Peyer's patch (tissue), 4 donors: ENCODE results near the gene ACP1.

Source experiments
- POLR2A ChIP-seq, 2 donors: fragments of 450-650 bp; IDR thresholded peaks; one replicate each; pipeline ENCODE4 v1.5.1; 2017; ENCODE audit warnings: antibody characterized with exemption in 2 of 2, mild to moderate bottlenecking in 2 of 2, moderate library complexity in 2 of 2
- TF ChIP-seq, protein P1 (sequence below), 6 experiments: fragments of 450-650 bp in 4 of 6; fragments of 200-600 bp in 2 of 6; sonication (generic) in 1 of 6; IDR thresholded peaks; one replicate each; pipeline ENCODE4 v1.5.1; 2017 to 2019; ENCODE audit warnings: antibody characterized with exemption in 6 of 6, mild to moderate bottlenecking in 3 of 6, moderate library complexity in 1 of 6

- no peak for TF ChIP-seq POLR2A (IDR thresholded peaks at IDR 0.05)
- TF ChIP-seq, protein P1, sequence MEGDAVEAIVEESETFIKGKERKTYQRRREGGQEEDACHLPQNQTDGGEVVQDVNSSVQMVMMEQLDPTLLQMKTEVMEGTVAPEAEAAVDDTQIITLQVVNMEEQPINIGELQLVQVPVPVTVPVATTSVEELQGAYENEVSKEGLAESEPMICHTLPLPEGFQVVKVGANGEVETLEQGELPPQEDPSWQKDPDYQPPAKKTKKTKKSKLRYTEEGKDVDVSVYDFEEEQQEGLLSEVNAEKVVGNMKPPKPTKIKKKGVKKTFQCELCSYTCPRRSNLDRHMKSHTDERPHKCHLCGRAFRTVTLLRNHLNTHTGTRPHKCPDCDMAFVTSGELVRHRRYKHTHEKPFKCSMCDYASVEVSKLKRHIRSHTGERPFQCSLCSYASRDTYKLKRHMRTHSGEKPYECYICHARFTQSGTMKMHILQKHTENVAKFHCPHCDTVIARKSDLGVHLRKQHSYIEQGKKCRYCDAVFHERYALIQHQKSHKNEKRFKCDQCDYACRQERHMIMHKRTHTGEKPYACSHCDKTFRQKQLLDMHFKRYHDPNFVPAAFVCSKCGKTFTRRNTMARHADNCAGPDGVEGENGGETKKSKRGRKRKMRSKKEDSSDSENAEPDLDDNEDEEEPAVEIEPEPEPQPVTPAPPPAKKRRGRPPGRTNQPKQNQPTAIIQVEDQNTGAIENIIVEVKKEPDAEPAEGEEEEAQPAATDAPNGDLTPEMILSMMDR (IDR thresholded peaks at IDR 0.05): no peak
Measured at GRCh38 chr2:320561-320960, 55.8 kb downstream of the ACP1 start.
